H9 (cell line): ENCODE results near the gene TBC1D8. TPM values are rescaled to one million over a fixed set of nuclear protein-coding genes. Genes with fewer than 3 reads are reported as not detected.

Experiments used
- DNase-seq: peaks from one replicate; pipeline ENCODE4 v3.0.0-alpha.2; 2017
- H2AFZ ChIP-seq: one replicate; pipeline ENCODE4 v1.6.1; 2013; ENCODE audit warnings: mild to moderate bottlenecking, low read length, control low read depth, moderate library complexity
- H2AK5ac ChIP-seq: 2 replicates; pipeline ENCODE4 v1.6.1; 2013; ENCODE audit warnings: low read length, control low read depth, mixed read lengths; ENCODE audit not compliant: insufficient read length
- H2BK120ac ChIP-seq: one replicate; pipeline ENCODE4 v1.6.1; 2013; ENCODE audit warnings: low read depth, mild to moderate bottlenecking, low read length, control low read depth, inconsistent platforms; ENCODE audit not compliant: poor library complexity, severe bottlenecking
- H2BK12ac ChIP-seq: 2 replicates; pipeline ENCODE4 v1.6.1; 2013; ENCODE audit warnings: low read length, control low read depth, mixed read lengths, low read depth; ENCODE audit not compliant: insufficient read length
- H2BK15ac ChIP-seq: 2 replicates; pipeline ENCODE4 v1.6.1; 2013; ENCODE audit warnings: low read depth, low read length, control low read depth
- H2BK20ac ChIP-seq: one replicate; pipeline ENCODE4 v1.6.1; 2013; ENCODE audit warnings: low read depth, mild to moderate bottlenecking, low read length, control low read depth, inconsistent platforms; ENCODE audit not compliant: poor library complexity, severe bottlenecking
- H2BK5ac ChIP-seq: 2 replicates; pipeline ENCODE4 v1.6.1; 2013; ENCODE audit warnings: low read length, control low read depth, mixed read lengths; ENCODE audit not compliant: insufficient read length
- H3K14ac ChIP-seq: 2 replicates; pipeline ENCODE4 v1.6.1; 2013; ENCODE audit warnings: low read length, control low read depth; ENCODE audit not compliant: insufficient read depth
- H3K18ac ChIP-seq: 2 replicates; pipeline ENCODE4 v1.6.1; 2013; ENCODE audit warnings: low read depth, mild to moderate bottlenecking, mixed read lengths, low read length, control low read depth; ENCODE audit not compliant: insufficient read length
- H3K23ac ChIP-seq: 2 replicates; pipeline ENCODE4 v1.6.1; 2013; ENCODE audit warnings: low read length, control low read depth, mixed read lengths, low read depth; ENCODE audit not compliant: insufficient read length
- H3K23me2 ChIP-seq: 2 replicates; pipeline ENCODE4 v1.6.1; 2013; ENCODE audit warnings: low read depth, mild to moderate bottlenecking, mixed read lengths, low read length, control low read depth; ENCODE audit not compliant: insufficient read length, poor library complexity, severe bottlenecking
- H3K27ac ChIP-seq: 2 replicates; pipeline ENCODE4 v1.5.1; 2013; ENCODE audit warnings: low read length, control low read depth, mixed read lengths, low read depth; ENCODE audit not compliant: insufficient read length
- H3K27me3 ChIP-seq: 2 replicates; pipeline ENCODE4 v1.6.1; 2013; ENCODE audit warnings: low read length, control low read depth, inconsistent platforms; ENCODE audit not compliant: insufficient read depth
- H3K4ac ChIP-seq: 2 replicates; pipeline ENCODE4 v1.6.1; 2013; ENCODE audit warnings: low read depth, mild to moderate bottlenecking, control low read depth, inconsistent platforms, low read length, moderate library complexity
- H3K4me1 ChIP-seq: 2 replicates; pipeline ENCODE4 v1.6.1; 2013; ENCODE audit warnings: low read length, control low read depth, inconsistent platforms; ENCODE audit not compliant: insufficient read depth
- H3K4me2 ChIP-seq: 2 replicates; pipeline ENCODE4 v1.6.1; 2013; ENCODE audit warnings: low read length, control low read depth, mixed read lengths; ENCODE audit not compliant: insufficient read length, insufficient read depth
- H3K56ac ChIP-seq: 2 replicates; pipeline ENCODE4 v1.6.1; 2013; ENCODE audit warnings: low read depth, mild to moderate bottlenecking, mixed read lengths, low read length, control low read depth; ENCODE audit not compliant: insufficient read length
- H3K79me1 ChIP-seq: 2 replicates; pipeline ENCODE4 v1.6.1; 2013; ENCODE audit warnings: low read depth, mild to moderate bottlenecking, moderate library complexity, low read length, control low read depth, inconsistent platforms; ENCODE audit not compliant: insufficient read depth, poor library complexity, severe bottlenecking
- H3K79me2 ChIP-seq: 2 replicates; pipeline ENCODE4 v1.6.1; 2013; ENCODE audit warnings: low read length, control low read depth, inconsistent platforms; ENCODE audit not compliant: insufficient read depth
- H3K9ac ChIP-seq: 2 replicates; pipeline ENCODE4 v1.6.1; 2013; ENCODE audit warnings: low read length, control low read depth, mixed read lengths; ENCODE audit not compliant: insufficient read length; ENCODE audit errors: extremely low read depth
- H3K9me3 ChIP-seq: one replicate; pipeline ENCODE4 v1.6.1; 2013; ENCODE audit warnings: low read depth, low read length, inconsistent platforms; ENCODE audit not compliant: control insufficient read depth
- H3T11ph ChIP-seq: one replicate; pipeline ENCODE4 v1.6.1; 2013; ENCODE audit warnings: mild to moderate bottlenecking, low read length, control low read depth, inconsistent platforms
- H4K20me1 ChIP-seq: one replicate; pipeline ENCODE4 v1.6.1; 2013; ENCODE audit not compliant: control insufficient read depth, insufficient read length, insufficient read depth
- H4K5ac ChIP-seq: 2 replicates; pipeline ENCODE4 v1.6.1; 2013; ENCODE audit warnings: low read depth, mild to moderate bottlenecking, mixed read lengths, low read length, control low read depth; ENCODE audit not compliant: insufficient read length
- H4K8ac ChIP-seq: replicated peaks from 2 replicates; pipeline ENCODE4 v1.6.1; 2013; ENCODE audit warnings: low read length, control low read depth, mixed read lengths, low read depth; ENCODE audit not compliant: insufficient read length
- H4K91ac ChIP-seq: 2 replicates; pipeline ENCODE4 v1.6.1; 2013; ENCODE audit warnings: low read depth, mild to moderate bottlenecking, moderate library complexity, mixed read lengths, low read length, control low read depth; ENCODE audit not compliant: insufficient read length
- H3K27ac Mint-ChIP-seq, 3 experiments: 2 replicates in 2 of 3; 3 replicates in 1 of 3; pipeline ENCODE4 v1.8.0; 2020 to 2021; ENCODE audit warnings: mixed read lengths in 3 of 3, mild to moderate bottlenecking in 1 of 3, moderate library complexity in 1 of 3
- H3K27me3 Mint-ChIP-seq: 2 replicates; pipeline ENCODE4 v1.8.0; 2021; ENCODE audit warnings: low read depth, mild to moderate bottlenecking, moderate library complexity, mixed read lengths
- H3K36me3 Mint-ChIP-seq, 3 experiments: 2 replicates in 2 of 3; 3 replicates in 1 of 3; pipeline ENCODE4 v1.8.0; 2020 to 2021; ENCODE audit warnings: low read depth in 3 of 3, mixed read lengths in 3 of 3; ENCODE audit not compliant: insufficient read depth in 1 of 3
- H3K4me1 Mint-ChIP-seq, 2 experiments: 2 replicates each; pipeline ENCODE4 v1.8.0; 2020; ENCODE audit warnings: mixed read lengths in 2 of 2
- H3K4me3 Mint-ChIP-seq, 2 experiments: 2 replicates in 1 of 2; 3 replicates in 1 of 2; pipeline ENCODE4 v1.8.0; 2020 to 2021; ENCODE audit warnings: mild to moderate bottlenecking in 2 of 2, mixed read lengths in 2 of 2, moderate library complexity in 1 of 2
- H3K9me3 Mint-ChIP-seq, 2 experiments: 2 replicates in 1 of 2; 3 replicates in 1 of 2; pipeline ENCODE4 v1.8.0; 2020; ENCODE audit warnings: mild to moderate bottlenecking in 2 of 2, mixed read lengths in 2 of 2, moderate library complexity in 1 of 2
- WGBS: extraction: QIAGEN DNeasy Blood & Tissue Kit; methylation state at CpG from one replicate; pipeline ENCODE4 v1.1.7; 2013; ENCODE audit warnings: missing lambda C conversion rate, low lambda C conversion rate, mixed read lengths; ENCODE audit not compliant: insufficient read length; ENCODE audit errors: extremely low coverage; 5-methylcytosine and 5-hydroxymethylcytosine counted together
- total RNA-seq: library from RNA; stranded (reverse); gene quantifications from 2 replicates; pipeline ENCODE4 v1.2.1, GENCODE V29; 2021
- TF ChIP-seq, protein P1 (sequence below): fragments of 200-600 bp; sonication (generic); conservative IDR thresholded peaks from 3 replicates; pipeline ENCODE4 v1.8.0; 2021; ENCODE audit warnings: antibody characterized with exemption, mild to moderate bottlenecking

Gene TBC1D8
- total RNA-seq, 1 experiment from 2014 or later = 16.6 TPM

DNA sequence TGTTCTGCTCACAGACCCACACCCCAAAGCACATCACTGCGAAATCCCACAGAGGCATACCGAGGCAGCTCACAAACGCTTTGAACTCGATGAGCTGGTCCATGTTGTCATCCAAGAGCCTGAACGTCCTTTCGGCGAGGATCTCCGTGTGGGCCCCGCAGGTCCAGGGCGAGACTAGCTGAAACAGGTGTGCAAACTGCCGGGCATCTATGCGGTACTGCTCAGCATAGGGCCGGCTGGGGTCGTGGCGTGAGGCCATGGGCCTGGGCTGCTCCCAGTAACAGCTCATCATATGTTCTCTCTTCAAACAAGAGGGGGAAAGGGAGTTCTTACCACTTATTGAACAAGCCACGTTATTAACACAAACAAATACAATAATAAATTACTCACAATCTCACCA, 129.0 kb downstream of the TBC1D8 start:
- no peak overlapping the region for H2AK5ac ChIP-seq
- peaks cover 22 to 49% (median 36%) of the 10 kb centered on the region in 3 experiments for H3K36me3 Mint-ChIP-seq
- no peaks in the 10 kb centered on the region for H3K27me3 ChIP-seq
- H3K9me3 ChIP-seq = no peaks in the 10 kb centered on the region
- H2BK120ac ChIP-seq = no peak overlapping the region
- no peak overlapping the region for H2BK12ac ChIP-seq
- no peak overlapping the region for H3K14ac ChIP-seq
- no peak overlapping the region for H2BK15ac ChIP-seq
- DNase-seq = no peak
- H3K9me3 Mint-ChIP-seq = no peaks in the 10 kb centered on the region
- no peak overlapping the region for H3K27ac ChIP-seq
- H3K4me2 ChIP-seq = no peak overlapping the region
- no peaks in the 10 kb centered on the region for H3K79me1 ChIP-seq
- no peak overlapping the region for H3K23ac ChIP-seq
- peaks cover 14 to 20% of the 10 kb centered on the region in 2 experiments for H3K4me1 Mint-ChIP-seq
- no peaks in the 10 kb centered on the region for H3K79me2 ChIP-seq
- H3K27me3 Mint-ChIP-seq = no peaks in the 10 kb centered on the region; the same call in 1 of the 2 replicates
- no peak overlapping the region for H2AFZ ChIP-seq
- WGBS = no CpG with 5 or more reads among the region's 16 CpGs
- H4K91ac ChIP-seq = no peak overlapping the region
- no peak overlapping the region for H3T11ph ChIP-seq
- H3K27ac Mint-ChIP-seq = peak overlapping the region in 2 of 3 experiments; percentile 48 to 54; a peak in 1 of 7 replicates
- no peak overlapping the region for H3K4me3 Mint-ChIP-seq
- no peak overlapping the region for H3K9ac ChIP-seq
- no peak overlapping the region for H4K5ac ChIP-seq
- TF ChIP-seq, protein P1, sequence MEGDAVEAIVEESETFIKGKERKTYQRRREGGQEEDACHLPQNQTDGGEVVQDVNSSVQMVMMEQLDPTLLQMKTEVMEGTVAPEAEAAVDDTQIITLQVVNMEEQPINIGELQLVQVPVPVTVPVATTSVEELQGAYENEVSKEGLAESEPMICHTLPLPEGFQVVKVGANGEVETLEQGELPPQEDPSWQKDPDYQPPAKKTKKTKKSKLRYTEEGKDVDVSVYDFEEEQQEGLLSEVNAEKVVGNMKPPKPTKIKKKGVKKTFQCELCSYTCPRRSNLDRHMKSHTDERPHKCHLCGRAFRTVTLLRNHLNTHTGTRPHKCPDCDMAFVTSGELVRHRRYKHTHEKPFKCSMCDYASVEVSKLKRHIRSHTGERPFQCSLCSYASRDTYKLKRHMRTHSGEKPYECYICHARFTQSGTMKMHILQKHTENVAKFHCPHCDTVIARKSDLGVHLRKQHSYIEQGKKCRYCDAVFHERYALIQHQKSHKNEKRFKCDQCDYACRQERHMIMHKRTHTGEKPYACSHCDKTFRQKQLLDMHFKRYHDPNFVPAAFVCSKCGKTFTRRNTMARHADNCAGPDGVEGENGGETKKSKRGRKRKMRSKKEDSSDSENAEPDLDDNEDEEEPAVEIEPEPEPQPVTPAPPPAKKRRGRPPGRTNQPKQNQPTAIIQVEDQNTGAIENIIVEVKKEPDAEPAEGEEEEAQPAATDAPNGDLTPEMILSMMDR = no peak
- no peak overlapping the region for H4K8ac ChIP-seq
- no peak overlapping the region for H2BK5ac ChIP-seq
- H3K18ac ChIP-seq = no peak overlapping the region
- no peaks in the 10 kb centered on the region for H4K20me1 ChIP-seq
- no peak overlapping the region for H3K4ac ChIP-seq
- no peak overlapping the region for H2BK20ac ChIP-seq
- no peaks in the 10 kb centered on the region for H3K4me1 ChIP-seq
- H3K23me2 ChIP-seq = no peaks in the 10 kb centered on the region
- no peak overlapping the region for H3K56ac ChIP-seq
